HG03442 (cell line): ENCODE data around the gene GDAP2.
"Not testable (repeated sequence)": the region's sequence is repeated elsewhere in the genome, so short reads cannot be mapped to it uniquely, and the experiment has no call there.

ENCODE experiments used
- ATAC-seq: cut with Tn5 transposase; IDR thresholded peaks from one replicate; pipeline ENCODE4 v1.9.1; 2021; ENCODE audit warnings: mild to moderate bottlenecking, moderate library complexity; ENCODE audit not compliant: unreplicated experiment

The GDAP2 gene

DNA sequence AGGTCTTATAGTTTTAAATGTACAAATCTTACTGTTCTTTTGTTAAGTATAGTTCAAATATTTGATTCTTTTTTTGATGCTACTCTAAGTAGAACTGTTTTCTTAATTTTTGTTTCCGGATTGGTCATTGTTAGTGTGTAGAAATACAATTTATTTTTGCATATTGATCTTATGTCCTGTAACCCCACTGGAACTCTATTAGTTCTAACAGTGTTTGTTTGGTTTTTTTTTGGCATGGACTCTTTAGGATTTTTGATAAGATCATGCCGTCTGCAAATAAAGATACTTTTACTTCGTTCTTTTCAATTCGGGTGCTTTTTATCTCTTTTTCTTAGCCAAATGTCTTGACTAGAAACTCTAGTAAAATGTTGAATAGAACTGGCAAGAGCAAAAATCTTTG is 26.5 kb downstream of the GDAP2 start:
- no peak for ATAC-seq

- ATAC-seq = no peak
Measured at GRCh38 chr1:117899801-117900200, 29.6 kb downstream of the GDAP2 start.

GRCh38 chr1:117897551-117897950 is 31.9 kb downstream of the GDAP2 start:
- no peak for ATAC-seq

GRCh38 chr1:117895482-117896114 is 33.8 kb downstream of the GDAP2 start:
- peak; percentile 95 for ATAC-seq

DNA sequence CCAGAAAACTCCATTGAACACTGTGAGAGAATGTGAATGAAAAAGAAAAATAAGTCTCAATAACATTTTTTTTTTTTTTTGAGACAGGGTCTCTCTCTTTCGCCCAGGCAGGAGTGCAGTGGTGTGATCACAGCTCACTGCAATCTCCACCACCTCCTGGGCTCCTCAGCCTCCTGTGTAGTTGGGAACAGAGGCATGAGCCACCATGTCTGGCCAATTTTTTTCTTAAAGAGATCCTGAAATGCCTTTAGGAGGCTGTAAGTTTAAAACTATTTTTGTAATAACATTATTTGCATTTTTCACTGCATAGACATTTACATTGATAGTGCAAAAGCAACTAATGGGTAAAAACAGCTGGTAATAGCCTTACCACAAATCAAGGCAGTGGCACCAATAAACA is 35.3 kb downstream of the GDAP2 start:
- ATAC-seq = no peak

GRCh38 chr1:117892512-117892911 is 36.9 kb downstream of the GDAP2 start:
- ATAC-seq = no peak

DNA sequence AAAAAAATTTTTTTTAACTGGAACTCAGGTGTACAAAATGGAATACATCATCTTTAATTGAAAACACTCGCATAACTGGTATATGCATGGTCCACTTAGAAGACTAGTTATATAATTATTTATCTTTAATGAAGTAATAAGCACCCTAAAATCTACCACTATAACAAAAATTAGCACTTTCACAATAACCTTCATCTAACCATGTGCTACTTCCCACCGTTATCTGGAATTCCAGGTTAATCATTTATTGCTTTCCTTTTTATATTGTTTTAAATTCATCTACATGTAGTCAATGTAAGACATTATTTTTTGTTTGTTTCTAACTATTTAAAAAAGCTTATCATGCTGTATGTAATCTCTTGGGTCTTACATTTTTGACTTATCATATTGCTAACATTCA is 39.0 kb downstream of the GDAP2 start:
- no peak for ATAC-seq

GRCh38 chr1:117886101-117886795 is 43.2 kb downstream of the GDAP2 start:
- no peak for ATAC-seq

DNA sequence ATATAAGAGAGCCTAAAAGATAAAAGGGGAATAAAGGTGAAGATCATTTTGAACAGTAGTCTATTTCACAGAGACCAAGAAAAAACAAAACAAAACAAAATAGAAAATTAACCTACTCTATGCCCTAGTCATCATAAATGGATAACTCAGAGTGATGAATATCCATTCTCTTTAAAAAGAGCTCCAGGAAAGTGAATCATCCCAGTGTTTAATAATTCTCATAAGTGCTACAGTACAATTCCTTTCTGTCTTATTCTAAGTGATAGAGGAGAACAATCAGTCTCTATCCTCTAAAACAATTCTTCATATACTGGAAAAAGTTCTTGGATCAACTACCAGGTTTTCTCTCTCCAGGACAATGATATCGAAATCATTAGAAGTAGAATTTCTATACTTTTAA is 45.8 kb downstream of the GDAP2 start:
- no peak for ATAC-seq

- ATAC-seq = no peak
Measured at GRCh38 chr1:117879284-117879683, 50.1 kb downstream of the GDAP2 start.

DNA sequence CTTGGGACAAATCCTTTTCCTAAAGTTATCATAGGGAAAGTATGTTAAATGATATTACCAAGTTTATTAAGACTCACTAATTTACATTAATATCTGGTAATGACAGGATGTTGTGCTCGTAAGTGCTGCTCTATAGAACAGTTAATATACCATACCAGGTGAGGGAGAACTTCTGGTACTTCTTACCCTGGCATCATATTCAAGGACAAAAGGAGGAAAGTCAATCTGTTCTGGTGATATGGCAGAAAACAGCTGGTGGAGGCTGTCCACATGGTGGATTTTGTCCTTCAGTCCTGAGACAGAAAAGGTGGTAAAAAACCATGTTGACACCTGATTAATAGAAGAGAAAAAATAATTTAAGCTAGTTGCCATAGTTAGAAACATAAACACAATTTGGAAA is 51.6 kb downstream of the GDAP2 start:
- ATAC-seq = no peak

- ATAC-seq = no peak
Measured at GRCh38 chr1:117871013-117871412, 58.4 kb downstream of the GDAP2 start.

DNA sequence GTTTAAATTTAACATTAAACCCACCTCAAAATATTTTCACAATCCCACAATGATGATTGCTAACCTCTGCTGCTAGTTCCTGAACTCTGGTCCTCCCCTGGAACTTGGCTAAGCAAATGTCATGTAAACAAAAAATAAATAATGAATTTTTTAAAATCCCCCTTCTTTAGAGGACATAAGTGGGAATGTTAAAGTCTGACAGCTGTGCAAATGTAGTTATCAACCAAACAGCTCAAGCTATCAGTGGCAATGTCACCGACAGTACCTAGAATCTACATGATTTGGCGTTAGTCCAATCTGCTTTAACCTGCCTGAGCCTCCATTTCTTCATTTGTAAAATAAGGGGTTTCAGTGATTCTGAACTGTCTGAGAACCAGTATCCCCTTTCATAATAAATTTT is 67.7 kb downstream of the GDAP2 start:
- ATAC-seq = no peak

DNA sequence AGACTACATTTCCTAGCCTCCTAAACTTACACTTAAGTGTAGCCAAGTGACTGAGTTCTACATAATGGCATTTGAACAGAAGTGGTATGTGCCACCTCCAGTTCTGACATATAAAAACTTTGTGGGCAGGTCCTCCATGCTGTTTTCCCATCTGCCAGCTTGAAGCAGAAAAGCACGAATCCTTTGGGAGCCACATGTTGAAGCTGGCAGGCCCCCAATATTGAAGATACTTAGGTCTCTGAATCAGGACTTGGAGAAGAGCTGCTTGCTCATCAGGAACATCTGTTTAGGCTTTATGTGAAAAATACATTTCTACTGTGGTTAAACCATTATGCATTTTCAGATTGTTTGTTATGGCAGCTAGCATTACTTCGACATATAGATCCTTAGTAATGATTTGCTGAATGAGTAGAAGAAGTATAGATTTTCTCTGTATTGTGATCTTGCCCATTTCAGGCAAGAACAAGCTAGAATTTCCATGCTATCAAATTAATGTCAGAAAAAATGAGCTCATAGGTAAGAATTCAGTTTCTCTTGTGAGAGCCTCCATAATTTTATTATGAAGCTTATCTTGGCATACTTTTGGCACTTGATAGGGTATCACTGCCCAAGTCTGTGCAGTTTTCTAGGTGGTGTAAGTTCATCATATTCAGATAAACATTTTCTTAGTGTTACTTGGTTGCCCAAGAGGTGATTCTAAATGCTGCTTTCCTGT is 68.4 kb downstream of the GDAP2 start:
- no peak for ATAC-seq

GRCh38 chr1:117859901-117860300 is 69.5 kb downstream of the GDAP2 start:
- ATAC-seq = no peak

GRCh38 chr1:117857418-117857817 is 72.0 kb downstream of the GDAP2 start:
- ATAC-seq = no peak

- no peak for ATAC-seq
Measured at GRCh38 chr1:117852853-117853553, 76.4 kb downstream of the GDAP2 start.

- no peak for ATAC-seq
Measured at GRCh38 chr1:117851687-117852086, 77.7 kb downstream of the GDAP2 start.

- no peak for ATAC-seq
Measured at GRCh38 chr1:117846674-117847425, 82.6 kb downstream of the GDAP2 start.

GRCh38 chr1:117844478-117844877 is 84.9 kb downstream of the GDAP2 start:
- ATAC-seq = not testable (repeated sequence)

DNA sequence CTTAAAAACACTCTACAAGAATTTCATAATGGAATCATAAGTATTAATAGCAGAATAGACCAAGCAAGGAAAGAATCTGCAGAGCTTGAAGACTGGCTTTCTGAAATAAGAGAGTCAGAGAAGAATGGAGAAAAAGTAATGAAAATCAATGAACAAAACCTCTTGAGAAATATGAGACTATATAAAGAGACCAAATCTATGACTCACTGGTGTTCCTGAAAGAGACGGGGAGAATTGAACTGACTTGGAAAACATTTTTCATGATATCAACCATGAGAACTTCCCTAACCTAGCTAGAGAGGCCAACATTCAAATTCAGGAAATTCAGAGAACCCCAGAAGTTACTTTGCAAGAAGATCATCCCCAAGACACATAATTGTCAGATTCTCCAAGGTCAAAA is 85.6 kb downstream of the GDAP2 start:
- no peak for ATAC-seq
